MM.1S (cell line): ENCODE measurements around the gene PHKA2.
A peak's percentile ranks its signal among the peaks of the same experiment; 100 is the strongest.
"Not testable (repeated sequence)": the region's sequence is repeated elsewhere in the genome, so short reads cannot be mapped to it uniquely, and the experiment has no call there.

ENCODE experiments used
- DNase-seq: peaks from one replicate; pipeline ENCODE4 v3.0.0-alpha.2; 2015
- H2AFZ ChIP-seq: fragments of 300-600 bp; sonication (generic); 2 replicates; pipeline ENCODE4 v1.6.0; 2016; ENCODE audit warnings: antibody characterized with exemption, low read length
- H3F3A ChIP-seq: fragments of 300-600 bp; sonication (generic); 2 replicates; pipeline ENCODE4 v1.6.1; 2016; ENCODE audit warnings: mild to moderate bottlenecking, antibody characterized with exemption, low read length, moderate library complexity, mixed read lengths; ENCODE audit not compliant: insufficient read depth
- H3K27ac ChIP-seq: fragments of 300-600 bp; sonication (generic); 2 replicates; pipeline ENCODE4 v1.5.1; 2016; ENCODE audit warnings: mild to moderate bottlenecking, low read length
- H3K27me3 ChIP-seq: fragments of 300-600 bp; sonication (generic); replicated peaks from 2 replicates; pipeline ENCODE4 v1.6.0; 2016; ENCODE audit warnings: low read length; ENCODE audit not compliant: insufficient read depth
- H3K36me3 ChIP-seq: fragments of 300-600 bp; sonication (generic); replicated peaks from 2 replicates; pipeline ENCODE4 v1.6.1; 2016; ENCODE audit warnings: mild to moderate bottlenecking, low read length, mixed read lengths; ENCODE audit not compliant: insufficient read depth
- H3K4me1 ChIP-seq: fragments of 300-600 bp; sonication (generic); 2 replicates; pipeline ENCODE4 v1.6.1; 2016; ENCODE audit warnings: low read length, mixed read lengths
- H3K4me2 ChIP-seq: fragments of 300-600 bp; sonication (generic); 2 replicates; pipeline ENCODE4 v1.6.0; 2016; ENCODE audit warnings: low read depth, low read length
- H3K4me3 ChIP-seq: fragments of 300-600 bp; sonication (generic); 2 replicates; pipeline ENCODE4 v1.5.1; 2016; ENCODE audit warnings: low read length, mixed read lengths
- H3K79me2 ChIP-seq: fragments of 300-600 bp; sonication (generic); 2 replicates; pipeline ENCODE4 v1.6.1; 2016; ENCODE audit warnings: mixed run types, low read length, mixed read lengths
- H3K9ac ChIP-seq: fragments of 300-600 bp; sonication (generic); 2 replicates; pipeline ENCODE4 v1.6.1; 2016; ENCODE audit warnings: low read length, mixed read lengths
- H3K9me2 ChIP-seq: fragments of 300-600 bp; sonication (generic); replicated peaks from 2 replicates; pipeline ENCODE4 v1.6.1; 2016; ENCODE audit warnings: mild to moderate bottlenecking, low read length, mixed read lengths; ENCODE audit not compliant: insufficient read depth
- H3K9me3 ChIP-seq: fragments of 300-600 bp; sonication (generic); replicated peaks from 2 replicates; pipeline ENCODE4 v1.6.1; 2016; ENCODE audit warnings: mild to moderate bottlenecking, low read length, mixed read lengths; ENCODE audit not compliant: insufficient read depth
- H4K20me1 ChIP-seq: fragments of 300-600 bp; sonication (generic); 2 replicates; pipeline ENCODE4 v1.6.1; 2016; ENCODE audit warnings: mild to moderate bottlenecking, low read length, moderate library complexity, mixed read lengths; ENCODE audit not compliant: insufficient read depth
- CTCF ChIP-seq: fragments of 300-600 bp; sonication (generic); IDR thresholded peaks from 2 replicates; pipeline ENCODE4 v1.5.1; 2016; ENCODE audit warnings: antibody characterized with exemption, low read length, mixed read lengths
- EZH2 ChIP-seq: fragments of 300-600 bp; sonication (generic); optimal IDR thresholded peaks from 2 replicates; pipeline ENCODE3; 2017; ENCODE audit warnings: low read depth, mild to moderate bottlenecking, antibody characterized with exemption, low read length, mixed read lengths
- EZH2phosphoT487 ChIP-seq: fragments of 300-600 bp; sonication (generic); IDR thresholded peaks from 2 replicates; pipeline ENCODE4 v1.6.1; 2018; ENCODE audit warnings: antibody characterized with exemption, low read length

The PHKA2 gene

GRCh38 chrX:18855919-18856644 is 127.8 kb downstream of the PHKA2 start:
- H3K4me3 ChIP-seq: no peak overlapping the region
- 0 out of 2 replicates have a peak, but pooled peaks cover 4% of the 10 kb centered on the region for H3K4me1 ChIP-seq
- H4K20me1 ChIP-seq: no peaks in the 10 kb centered on the region
- no peak overlapping the region for H3K9ac ChIP-seq
- peak; percentile 26 for DNase-seq
- no peaks in the 10 kb centered on the region for H3K27me3 ChIP-seq
- H3K4me2 ChIP-seq: no peak overlapping the region
- no peaks in the 10 kb centered on the region for H3K9me2 ChIP-seq
- no peaks in the 10 kb centered on the region for H3K79me2 ChIP-seq
- no peaks in the 10 kb centered on the region for H3K36me3 ChIP-seq
- H3K9me3 ChIP-seq: no peaks in the 10 kb centered on the region
- TF ChIP-seq EZH2 (no peak), CTCF (no peak), EZH2phosphoT487 (no peak)
- H3K27ac ChIP-seq: no peak overlapping the region
- no peak overlapping the region for H2AFZ ChIP-seq
- H3F3A ChIP-seq: no peaks in the 10 kb centered on the region

- H3K9me2 ChIP-seq, H3K27me3 ChIP-seq, H3F3A ChIP-seq, H3K9me3 ChIP-seq, H3K27ac ChIP-seq, H3K4me2 ChIP-seq, H3K79me2 ChIP-seq, H3K4me1 ChIP-seq, H3K4me3 ChIP-seq, H4K20me1 ChIP-seq, H3K9ac ChIP-seq, H3K36me3 ChIP-seq, H2AFZ ChIP-seq, DNase-seq: not testable (repeated sequence)
These were observed 136.0 kb downstream of the PHKA2 start for GRCh38 chrX:18847901-18848300.
